Glomerular endothelial cell (primary cell): ENCODE results near the gene CLTA. TPM values are rescaled to one million over a fixed set of nuclear protein-coding genes. Genes with fewer than 3 reads are reported as not detected.
A peak's percentile ranks its signal among the peaks of the same experiment; 100 is the strongest.
"Not testable (repeated sequence)": the region's sequence is repeated elsewhere in the genome, so short reads cannot be mapped to it uniquely, and the experiment has no call there.

Experiments
- DNase-seq: peaks from one replicate; pipeline ENCODE4 v3.0.0-alpha.2; 2011; ENCODE audit warnings: low read depth, low spot score; ENCODE audit errors: extremely low read depth
- total RNA-seq: library from RNA; depleted of rRNA; stranded (reverse); fragments of >200 nt; gene quantifications from 2 replicates; pipeline ENCODE4 v1.2.3, GENCODE V29; 2015

CLTA gene
- total RNA-seq, 1 donor from 2014 or later = 389 TPM

GRCh38 chr9:36156116-36156515 is 34.6 kb upstream of the CLTA start:
- DNase-seq = no peak

- no peak for DNase-seq
These were observed 32.6 kb upstream of the CLTA start for GRCh38 chr9:36158122-36158521.

GRCh38 chr9:36158917-36159316 is 31.8 kb upstream of the CLTA start:
- no peak for DNase-seq

GRCh38 chr9:36159509-36159908 is 31.2 kb upstream of the CLTA start:
- DNase-seq = not testable (repeated sequence)

- DNase-seq = not testable (repeated sequence)
These were observed 30.6 kb upstream of the CLTA start for GRCh38 chr9:36160126-36160525.

GRCh38 chr9:36161187-36161586 is 29.5 kb upstream of the CLTA start:
- no peak for DNase-seq

- no peak for DNase-seq
These were observed 28.4 kb upstream of the CLTA start for GRCh38 chr9:36162211-36162738.

GRCh38 chr9:36163049-36163785 is 27.5 kb upstream of the CLTA start:
- DNase-seq = peak; percentile 44

- no peak for DNase-seq
These were observed 26.9 kb upstream of the CLTA start for GRCh38 chr9:36163786-36164170.

- DNase-seq = no peak
These were observed 26.3 kb upstream of the CLTA start for GRCh38 chr9:36164372-36164771.

GRCh38 chr9:36164989-36165388 is 25.7 kb upstream of the CLTA start:
- no peak for DNase-seq

- DNase-seq = no peak
These were observed 24.9 kb upstream of the CLTA start for GRCh38 chr9:36165826-36166167.

- DNase-seq = no peak
These were observed 24.4 kb upstream of the CLTA start for GRCh38 chr9:36166168-36166927.

GRCh38 chr9:36169166-36169565 is 21.6 kb upstream of the CLTA start, which contains the start of gene CCIN:
Gene CCIN, plus strand, starts transcription at chr9:36169388. Its CDS starts 115 bp downstream, at chr9:36169503.
- no peak for DNase-seq

GRCh38 chr9:36169708-36170107 is 21.0 kb upstream of the CLTA start:
- DNase-seq = no peak

- DNase-seq = no peak
These were observed 20.2 kb upstream of the CLTA start for GRCh38 chr9:36170531-36170930.

- no peak for DNase-seq
These were observed 16.9 kb upstream of the CLTA start for GRCh38 chr9:36173861-36174260.

GRCh38 chr9:36174271-36174670 is 16.4 kb upstream of the CLTA start:
- no peak for DNase-seq

GRCh38 chr9:36174731-36175130 is 16.0 kb upstream of the CLTA start:
- no peak for DNase-seq

GRCh38 chr9:36175209-36175608 is 15.5 kb upstream of the CLTA start:
- DNase-seq = not testable (repeated sequence)

- not testable (repeated sequence) for DNase-seq
These were observed 14.2 kb upstream of the CLTA start for GRCh38 chr9:36176496-36176895.

- DNase-seq = no peak
These were observed 13.2 kb upstream of the CLTA start for GRCh38 chr9:36177571-36177970.
